Measurements from ENCODE around the gene TMTC2.

- TF ChIP-seq GATA2 (IDR thresholded peaks at IDR 0.05; ENCODE audit: low read depth, low read length): no peak
- no peak for TF ChIP-seq GATA3 (IDR thresholded peaks at IDR 0.05; ENCODE audit: low read depth, low read length)
Observed at GRCh38 chr12:82781309-82781997, 94.7 kb downstream of the TMTC2 start.
